ENCODE measurements around the gene MIER1. TPM values are rescaled to one million over a fixed set of nuclear protein-coding genes. Genes with fewer than 3 reads are reported as not detected.
A peak's percentile ranks its signal among the peaks of the same experiment; 100 is the strongest.
"Not testable (repeated sequence)": the region's sequence is repeated elsewhere in the genome, so short reads cannot be mapped to it uniquely, and the experiment has no call there.

MIER1 gene
- total RNA-seq, 1 experiment from 2014 or later: 20.5 TPM

DNA sequence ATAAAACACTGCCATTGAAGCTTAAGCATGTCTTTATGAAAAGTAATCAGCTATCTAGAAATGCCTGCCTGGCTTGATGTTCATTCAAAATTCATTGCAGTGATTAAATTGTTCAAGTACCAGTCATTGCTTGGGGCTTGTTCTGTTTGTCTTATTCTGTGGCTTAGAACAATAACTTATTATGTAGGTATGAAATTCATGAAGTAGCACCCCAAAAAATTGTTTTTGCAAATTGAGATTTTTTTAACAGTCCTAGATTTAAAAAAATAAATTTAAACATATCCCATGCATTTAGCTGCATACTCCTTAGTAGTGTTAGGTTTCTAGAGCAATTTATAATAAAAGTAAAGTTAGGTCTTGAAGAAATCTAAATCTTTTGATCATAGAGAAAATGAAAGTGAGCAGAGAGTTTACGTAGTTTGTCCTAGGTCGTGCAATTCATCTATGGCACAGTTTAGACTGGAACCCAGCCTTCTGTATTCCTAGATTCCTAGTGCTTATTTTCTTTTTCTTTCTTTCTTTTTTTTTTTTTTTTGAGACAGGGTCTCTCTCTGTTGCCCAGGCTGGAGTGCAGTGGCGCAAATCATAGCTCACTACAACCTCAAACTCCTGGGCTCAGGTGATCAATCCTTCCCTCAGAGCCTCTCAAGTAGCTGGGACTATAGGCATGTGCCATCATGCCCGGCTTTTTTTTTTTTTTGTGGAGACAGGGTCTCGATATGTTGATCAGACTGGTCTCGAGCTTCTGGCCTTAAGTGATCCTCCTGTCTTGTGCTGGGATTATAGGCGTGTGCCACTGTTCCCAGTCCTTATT, 9.3 kb downstream of the MIER1 start:
- in situ Hi-C loops (cut with HindIII; ENCODE audit: low sequenced_read_pairs): no loop called here
- DNase-seq (ENCODE audit: low spot score): no peak

GRCh38 chr1:66937529-66938234, 12.9 kb downstream of the MIER1 start:
- in situ Hi-C loops (cut with HindIII; ENCODE audit: low sequenced_read_pairs): no loop called here
- DNase-seq (ENCODE audit: low spot score): no peak

GRCh38 chr1:66938613-66939012, 13.8 kb downstream of the MIER1 start:
- no peak for DNase-seq (ENCODE audit: low spot score)
- in situ Hi-C loops (cut with HindIII; ENCODE audit: low sequenced_read_pairs): no loop called here

GRCh38 chr1:66940981-66941380, 16.2 kb downstream of the MIER1 start:
- in situ Hi-C loops (cut with HindIII; ENCODE audit: low sequenced_read_pairs): no loop called here
- no peak for DNase-seq (ENCODE audit: low spot score)

GRCh38 chr1:66943361-66943969, 18.7 kb downstream of the MIER1 start:
- in situ Hi-C loops (cut with HindIII; ENCODE audit: low sequenced_read_pairs): no loop called here

GRCh38 chr1:66944330-66945274, 19.8 kb downstream of the MIER1 start:
- no peak for DNase-seq (ENCODE audit: low spot score)
- in situ Hi-C loops (cut with HindIII; ENCODE audit: low sequenced_read_pairs): no loop called here

More at GRCh38 chr1:66943361-66943969, 18.7 kb downstream of the MIER1 start:
- DNase-seq (ENCODE audit: low spot score): no peak

DNA sequence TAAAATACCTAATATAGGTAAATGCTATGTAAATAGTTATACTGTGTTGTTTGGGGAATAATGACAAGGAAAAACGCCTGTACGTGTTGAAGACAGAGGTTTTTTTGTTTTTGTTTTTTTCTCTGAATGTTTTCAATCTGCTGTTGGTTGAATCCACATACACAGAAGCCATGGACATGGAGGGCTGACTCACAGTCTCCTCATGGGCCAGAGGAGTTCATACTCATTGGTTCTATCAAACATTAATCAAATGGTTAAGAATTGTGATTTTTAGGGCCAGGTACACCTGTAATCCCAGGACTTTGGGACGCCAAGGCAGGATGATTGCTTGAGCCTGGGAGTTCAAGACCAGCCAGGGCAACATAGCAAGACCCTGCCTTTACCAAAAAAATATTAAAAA, 20.5 kb downstream of the MIER1 start:
- no peak for DNase-seq (ENCODE audit: low spot score)
- in situ Hi-C loops (cut with HindIII; ENCODE audit: low sequenced_read_pairs): no loop called here

- no peak for DNase-seq (ENCODE audit: low spot score)
- in situ Hi-C loops (cut with HindIII; ENCODE audit: low sequenced_read_pairs): no loop called here
These were observed 22.5 kb downstream of the MIER1 start for GRCh38 chr1:66947267-66947666.

GRCh38 chr1:66951513-66951912, 26.7 kb downstream of the MIER1 start:
- in situ Hi-C loops (cut with HindIII; ENCODE audit: low sequenced_read_pairs): no loop called here
- no peak for DNase-seq (ENCODE audit: low spot score)

GRCh38 chr1:66954208-66954607, 29.4 kb downstream of the MIER1 start:
- DNase-seq (ENCODE audit: low spot score): no peak
- in situ Hi-C loops (cut with HindIII; ENCODE audit: low sequenced_read_pairs): no loop called here

GRCh38 chr1:66957938-66958337, 33.1 kb downstream of the MIER1 start:
- in situ Hi-C loops (cut with HindIII; ENCODE audit: low sequenced_read_pairs): no loop called here
- DNase-seq (ENCODE audit: low spot score): no peak

- in situ Hi-C loops (cut with HindIII; ENCODE audit: low sequenced_read_pairs); DNase-seq (ENCODE audit: low spot score): not testable (repeated sequence)
These were observed 41.5 kb downstream of the MIER1 start for GRCh38 chr1:66966188-66966873.

DNA sequence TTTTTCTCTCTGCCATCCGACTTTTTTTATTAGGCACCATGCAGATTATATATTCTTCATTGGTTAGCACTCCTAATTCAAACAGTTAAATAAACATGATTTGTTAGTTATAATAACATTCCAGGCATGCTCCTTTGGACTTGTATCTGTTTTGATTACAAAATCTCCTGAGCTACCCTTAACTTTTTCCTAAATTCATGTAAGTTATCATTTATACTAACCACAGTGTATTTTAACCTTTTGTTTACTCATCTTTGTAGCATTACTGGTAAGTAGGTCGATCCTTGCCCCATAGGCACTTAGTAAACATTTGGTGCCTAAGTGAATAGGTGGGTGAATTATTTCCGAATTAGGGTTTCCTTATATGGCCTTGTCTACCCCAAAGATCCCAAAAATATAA, 43.8 kb downstream of the MIER1 start:
- in situ Hi-C loops (cut with HindIII; ENCODE audit: low sequenced_read_pairs): no loop called here
- no peak for DNase-seq (ENCODE audit: low spot score)

- DNase-seq (ENCODE audit: low spot score): no peak
- in situ Hi-C loops (cut with HindIII; ENCODE audit: low sequenced_read_pairs): no loop called here
These were observed 53.4 kb downstream of the MIER1 start for GRCh38 chr1:66978201-66978600.

GRCh38 chr1:66979621-66980020, 54.8 kb downstream of the MIER1 start:
- in situ Hi-C loops (cut with HindIII; ENCODE audit: low sequenced_read_pairs); DNase-seq (ENCODE audit: low spot score): not testable (repeated sequence)

DNA sequence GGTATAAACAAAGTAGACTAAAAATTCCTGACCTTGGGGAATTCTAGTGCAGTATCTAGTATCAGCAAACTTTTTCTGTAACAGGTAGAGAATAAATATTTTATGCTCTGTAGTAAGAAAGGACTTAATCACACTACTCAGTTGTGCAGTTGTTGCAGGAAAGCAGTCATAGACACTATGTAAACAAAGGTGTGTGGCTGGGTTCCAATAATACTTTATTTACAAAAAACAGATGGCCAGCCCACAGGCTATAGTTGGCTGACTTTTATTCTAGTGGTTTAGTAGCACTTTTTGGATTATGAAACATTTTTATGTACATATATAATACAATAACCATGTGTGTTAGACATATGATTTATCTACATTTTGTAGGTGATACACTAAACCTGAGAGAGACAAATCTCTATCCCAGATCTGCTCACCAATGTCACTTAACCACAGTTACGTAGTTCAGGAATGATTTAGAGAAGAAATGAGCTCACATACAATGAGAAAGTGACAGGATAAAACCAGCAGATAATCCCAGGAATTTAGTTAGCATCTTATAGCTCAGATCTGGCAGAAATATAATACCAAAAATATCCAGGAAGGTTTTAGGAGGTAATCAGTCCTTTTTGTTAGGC, 56.1 kb downstream of the MIER1 start:
- DNase-seq (ENCODE audit: low spot score): no peak
- in situ Hi-C loops (cut with HindIII; ENCODE audit: low sequenced_read_pairs): no loop called here

- in situ Hi-C loops (cut with HindIII; ENCODE audit: low sequenced_read_pairs): no loop called here
- DNase-seq (ENCODE audit: low spot score): peak; percentile 21
These were observed 56.9 kb downstream of the MIER1 start for GRCh38 chr1:66981679-66982078.

DNA sequence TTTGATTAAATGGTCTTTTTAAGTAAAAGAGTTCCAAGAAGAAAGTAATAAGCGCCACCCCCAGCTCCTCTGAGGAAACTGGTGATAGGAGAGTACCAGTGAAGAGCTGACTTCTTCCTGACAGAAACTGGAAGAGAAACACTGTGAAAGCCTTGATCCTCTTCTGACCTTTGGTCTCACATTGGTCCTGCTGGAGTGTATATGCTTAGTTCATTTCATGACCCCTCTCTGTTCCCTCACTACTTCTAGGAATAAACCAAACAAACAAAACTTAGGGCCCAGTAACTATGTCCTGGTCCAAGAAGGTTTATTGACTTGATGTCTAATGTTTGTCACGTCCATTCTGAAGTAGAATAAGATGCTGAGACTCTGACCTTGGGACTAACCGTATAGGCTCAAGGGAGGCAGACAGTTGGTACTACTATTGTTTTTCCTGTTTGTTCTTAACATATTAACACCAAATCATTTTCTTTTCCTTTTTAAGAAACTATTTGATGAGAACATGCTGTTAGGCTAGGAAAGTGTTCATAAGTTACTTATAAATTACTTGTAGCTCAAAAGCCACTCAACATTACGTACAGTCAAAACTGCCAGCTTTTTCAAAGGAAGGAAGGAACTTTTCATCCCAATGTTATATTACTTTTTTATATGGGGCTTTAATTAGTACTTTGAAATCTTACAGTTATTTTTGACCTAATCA, 57.9 kb downstream of the MIER1 start:
- in situ Hi-C loops (cut with HindIII; ENCODE audit: low sequenced_read_pairs): no loop called here
- DNase-seq (ENCODE audit: low spot score): no peak
